OCI-LY3 (cell line): ENCODE results near the gene KLHL3.

ENCODE experiments used
- H2AFZ ChIP-seq: fragments of 200-600, 300-600 bp; shearing (Covaris generic); 2 replicates; pipeline ENCODE4 v1.6.0; 2014; ENCODE audit warnings: antibody characterized with exemption, low read depth, low read length
- H3K27ac ChIP-seq: fragments of 200-600, 300-600 bp; sonication (generic); 2 replicates; pipeline ENCODE4 v1.5.1; 2014; ENCODE audit warnings: mild to moderate bottlenecking, low read length, moderate library complexity, mixed read lengths
- H3K27me3 ChIP-seq: fragments of 200-600, 300-600 bp; sonication (generic); 2 replicates; pipeline ENCODE4 v1.6.1; 2014; ENCODE audit warnings: low read depth, low read length, mixed read lengths
- H3K36me3 ChIP-seq: fragments of 200-600, 300-600 bp; sonication (generic); replicated peaks from 2 replicates; pipeline ENCODE3; 2014; ENCODE audit warnings: low read depth, low read length, mixed read lengths
- H3K4me1 ChIP-seq: fragments of 300-600, 200-600 bp; sonication (generic); 2 replicates; pipeline ENCODE4 v1.6.1; 2014; ENCODE audit warnings: low read length, mixed read lengths
- H3K4me2 ChIP-seq: fragments of 200-600, 300-600 bp; sonication (generic); 2 replicates; pipeline ENCODE4 v1.6.1; 2014; ENCODE audit warnings: low read length, mixed read lengths
- H3K4me3 ChIP-seq: fragments of 300-600, 200-600 bp; sonication (generic); 2 replicates; pipeline ENCODE4 v1.5.1; 2014; ENCODE audit warnings: antibody characterized with exemption, mild to moderate bottlenecking, low read length, moderate library complexity
- H3K79me2 ChIP-seq: fragments of 300-600, 200-600 bp; shearing (Covaris generic); 2 replicates; pipeline ENCODE4 v1.6.1; 2014; ENCODE audit warnings: mild to moderate bottlenecking, low read length, mixed read lengths
- H3K9ac ChIP-seq: fragments of 300-600, 200-600 bp; shearing (Covaris generic); 2 replicates; pipeline ENCODE4 v1.6.0; 2014; ENCODE audit warnings: mild to moderate bottlenecking, low read length, moderate library complexity
- H3K9me3 ChIP-seq: fragments of 200-600, 300-600 bp; shearing (Covaris generic); 2 replicates; pipeline ENCODE4 v1.6.1; 2014; ENCODE audit warnings: low read length, mixed read lengths; ENCODE audit not compliant: insufficient read depth
- H4K20me1 ChIP-seq: fragments of 200-600, 300-600 bp; sonication (generic); 2 replicates; pipeline ENCODE4 v1.6.1; 2016; ENCODE audit warnings: low read length, mixed read lengths; ENCODE audit not compliant: insufficient read depth
- EZH2phosphoT487 ChIP-seq: fragments of 200-600 bp; shearing (Covaris generic); IDR thresholded peaks from 2 replicates; pipeline ENCODE4 v1.6.1; 2018; ENCODE audit warnings: antibody characterized with exemption, mixed run types, low read depth
- TF ChIP-seq, protein P1 (sequence below): fragments of 200-600, 300-600 bp; sonication (generic); IDR thresholded peaks from 2 replicates; pipeline ENCODE4 v1.5.1; 2014; ENCODE audit warnings: antibody characterized with exemption, low read length, low read depth

Gene KLHL3

DNA sequence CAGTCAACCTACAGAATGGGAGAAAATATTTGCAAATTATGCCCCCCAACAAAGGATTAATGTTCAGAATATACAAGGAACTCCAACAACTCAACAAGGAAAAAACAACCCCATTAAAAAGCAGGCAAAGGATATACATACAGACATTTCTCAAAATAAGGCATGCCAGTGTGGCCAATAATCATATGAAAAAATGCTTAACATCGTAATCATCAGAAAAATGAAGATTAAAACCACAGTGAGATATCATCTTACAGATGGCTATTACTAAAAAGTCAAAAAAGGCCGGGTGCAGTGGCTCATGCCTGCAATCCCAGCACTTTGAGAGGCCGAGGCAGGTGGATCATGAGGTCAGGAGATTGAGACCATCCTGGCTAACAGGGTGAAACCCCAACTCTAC lies 103.2 kb downstream of the KLHL3 start:
- Histone ChIP-seq H3K79me2 (no peaks in the 10 kb centered on the region), H4K20me1 (no peaks in the 10 kb centered on the region), H3K4me2 (no peak overlapping the region), H3K9ac (no peak overlapping the region), H3K9me3 (no peaks in the 10 kb centered on the region), H2AFZ (no peak overlapping the region), H3K27me3 (no peaks in the 10 kb centered on the region), H3K36me3 (no peaks in the 10 kb centered on the region), H3K4me3 (no peak overlapping the region), H3K27ac (no peak overlapping the region), H3K4me1 (no peaks in the 10 kb centered on the region)
- TF ChIP-seq, protein P1, sequence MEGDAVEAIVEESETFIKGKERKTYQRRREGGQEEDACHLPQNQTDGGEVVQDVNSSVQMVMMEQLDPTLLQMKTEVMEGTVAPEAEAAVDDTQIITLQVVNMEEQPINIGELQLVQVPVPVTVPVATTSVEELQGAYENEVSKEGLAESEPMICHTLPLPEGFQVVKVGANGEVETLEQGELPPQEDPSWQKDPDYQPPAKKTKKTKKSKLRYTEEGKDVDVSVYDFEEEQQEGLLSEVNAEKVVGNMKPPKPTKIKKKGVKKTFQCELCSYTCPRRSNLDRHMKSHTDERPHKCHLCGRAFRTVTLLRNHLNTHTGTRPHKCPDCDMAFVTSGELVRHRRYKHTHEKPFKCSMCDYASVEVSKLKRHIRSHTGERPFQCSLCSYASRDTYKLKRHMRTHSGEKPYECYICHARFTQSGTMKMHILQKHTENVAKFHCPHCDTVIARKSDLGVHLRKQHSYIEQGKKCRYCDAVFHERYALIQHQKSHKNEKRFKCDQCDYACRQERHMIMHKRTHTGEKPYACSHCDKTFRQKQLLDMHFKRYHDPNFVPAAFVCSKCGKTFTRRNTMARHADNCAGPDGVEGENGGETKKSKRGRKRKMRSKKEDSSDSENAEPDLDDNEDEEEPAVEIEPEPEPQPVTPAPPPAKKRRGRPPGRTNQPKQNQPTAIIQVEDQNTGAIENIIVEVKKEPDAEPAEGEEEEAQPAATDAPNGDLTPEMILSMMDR = no peak
- TF ChIP-seq EZH2phosphoT487 = no peak

DNA sequence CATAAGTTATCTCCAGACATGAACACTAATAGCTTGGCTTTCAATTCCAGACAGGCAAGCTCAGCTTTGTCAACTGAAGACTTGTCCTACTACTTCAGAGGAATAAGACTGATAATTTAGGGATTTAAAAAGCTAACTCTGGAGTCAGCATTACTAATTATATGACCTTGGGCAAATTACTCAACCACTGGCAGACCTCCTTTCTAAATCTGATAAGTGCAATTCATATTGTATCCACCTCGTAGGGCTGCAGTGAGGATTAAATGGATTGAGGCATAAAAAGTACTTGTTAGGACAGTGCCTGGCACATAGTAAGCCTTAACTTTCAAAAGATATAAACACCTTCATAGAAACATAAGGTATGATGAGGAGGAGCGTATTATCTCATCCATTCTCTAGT lies 104.4 kb downstream of the KLHL3 start:
- Histone ChIP-seq H3K4me3 (no peak overlapping the region), H3K36me3 (no peaks in the 10 kb centered on the region), H3K9ac (no peak overlapping the region), H3K4me2 (no peak overlapping the region), H3K4me1 (no peaks in the 10 kb centered on the region), H3K27ac (no peak overlapping the region), H3K27me3 (no peaks in the 10 kb centered on the region), H4K20me1 (no peaks in the 10 kb centered on the region), H3K9me3 (no peaks in the 10 kb centered on the region), H3K79me2 (no peaks in the 10 kb centered on the region), H2AFZ (no peak overlapping the region)
- TF ChIP-seq, protein P1 = no peak
- TF ChIP-seq EZH2phosphoT487 = no peak

DNA sequence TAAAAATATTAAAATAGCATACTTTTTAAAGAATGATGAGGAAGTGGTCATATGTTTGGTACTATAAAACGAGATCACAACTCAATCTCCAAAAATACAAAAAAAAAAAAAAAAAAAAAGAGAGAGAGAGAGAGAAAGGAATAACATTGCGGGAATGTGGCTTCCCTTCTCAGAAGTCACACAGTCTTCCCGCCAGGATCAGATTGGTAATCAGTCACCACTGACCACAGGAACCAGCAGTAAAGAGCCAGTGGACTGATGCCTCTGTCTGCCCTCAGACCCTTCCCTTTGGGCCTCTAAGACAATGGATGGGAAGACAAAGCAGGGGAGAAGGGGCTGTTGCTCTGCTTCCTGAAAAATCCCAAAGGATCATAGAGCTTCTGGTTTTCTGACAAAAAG lies 104.9 kb downstream of the KLHL3 start:
- TF ChIP-seq, protein P1 = no peak
- TF ChIP-seq EZH2phosphoT487 = no peak
- H3K36me3 ChIP-seq = no peaks in the 10 kb centered on the region
- H2AFZ ChIP-seq = no peak overlapping the region
- no peaks in the 10 kb centered on the region for H3K4me1 ChIP-seq
- H3K9ac ChIP-seq = no peak overlapping the region
- no peaks in the 10 kb centered on the region for H3K79me2 ChIP-seq
- no peak overlapping the region for H3K27ac ChIP-seq
- no peak overlapping the region for H3K4me2 ChIP-seq
- no peak overlapping the region for H3K4me3 ChIP-seq
- no peaks in the 10 kb centered on the region for H3K9me3 ChIP-seq
- H3K27me3 ChIP-seq = no peaks in the 10 kb centered on the region
- no peaks in the 10 kb centered on the region for H4K20me1 ChIP-seq

DNA sequence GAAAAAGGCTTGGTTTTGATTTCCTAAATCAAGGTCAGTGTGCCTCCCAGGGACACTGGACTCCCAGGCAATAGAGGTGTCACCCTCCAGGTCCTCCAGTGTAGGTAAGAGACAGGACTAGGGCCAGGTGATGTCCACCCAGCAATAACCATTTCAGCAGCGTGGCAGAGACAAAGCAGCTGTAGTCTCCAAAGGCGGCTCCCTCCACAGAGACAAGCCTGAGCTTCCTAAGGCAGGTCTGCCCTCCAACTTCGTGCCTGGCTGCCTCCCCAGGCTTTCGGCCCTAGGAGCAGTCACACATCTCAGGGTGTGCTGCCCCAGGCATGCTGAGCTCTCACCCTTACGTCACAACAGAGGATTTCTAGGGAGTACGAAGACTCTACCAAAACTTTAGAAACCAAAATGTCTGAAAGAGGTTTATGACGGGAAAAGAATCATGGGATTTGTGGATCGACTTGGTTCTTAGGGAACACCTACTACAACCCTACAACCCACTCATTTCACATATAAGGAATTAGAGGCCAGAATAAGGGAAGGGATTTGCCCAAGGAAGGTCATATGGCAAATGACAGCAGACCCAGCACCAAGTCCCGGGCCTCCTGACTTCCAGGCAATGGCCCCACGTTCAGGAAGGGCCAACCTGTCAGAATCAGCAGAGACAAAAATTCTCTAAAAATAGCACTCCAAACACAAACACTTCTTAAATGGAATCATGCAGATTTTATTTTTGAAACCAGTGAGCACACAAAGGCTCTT lies 105.5 kb downstream of the KLHL3 start:
- no peaks in the 10 kb centered on the region for H3K79me2 ChIP-seq
- no peak overlapping the region for H3K27ac ChIP-seq
- no peaks in the 10 kb centered on the region for H3K9me3 ChIP-seq
- H3K36me3 ChIP-seq = no peaks in the 10 kb centered on the region
- H4K20me1 ChIP-seq = no peaks in the 10 kb centered on the region
- H3K9ac ChIP-seq = no peak overlapping the region
- no peaks in the 10 kb centered on the region for H3K27me3 ChIP-seq
- no peak overlapping the region for H3K4me3 ChIP-seq
- no peak overlapping the region for H2AFZ ChIP-seq
- H3K4me1 ChIP-seq = no peaks in the 10 kb centered on the region
- peak overlapping the region; percentile 69; the same call in 1 of the 2 replicates for H3K4me2 ChIP-seq
- TF ChIP-seq, protein P1 = no peak
- TF ChIP-seq EZH2phosphoT487 = no peak
